GM21723 (cell line): ENCODE measurements around the gene EVA1C.
"Not testable (repeated sequence)": the region's sequence is repeated elsewhere in the genome, so short reads cannot be mapped to it uniquely, and the experiment has no call there.

ENCODE experiments used
- ATAC-seq: cut with Tn5 transposase; IDR thresholded peaks from one replicate; pipeline ENCODE4 v1.9.1; 2021; ENCODE audit warnings: mild to moderate bottlenecking, moderate library complexity; ENCODE audit not compliant: unreplicated experiment

EVA1C gene

DNA sequence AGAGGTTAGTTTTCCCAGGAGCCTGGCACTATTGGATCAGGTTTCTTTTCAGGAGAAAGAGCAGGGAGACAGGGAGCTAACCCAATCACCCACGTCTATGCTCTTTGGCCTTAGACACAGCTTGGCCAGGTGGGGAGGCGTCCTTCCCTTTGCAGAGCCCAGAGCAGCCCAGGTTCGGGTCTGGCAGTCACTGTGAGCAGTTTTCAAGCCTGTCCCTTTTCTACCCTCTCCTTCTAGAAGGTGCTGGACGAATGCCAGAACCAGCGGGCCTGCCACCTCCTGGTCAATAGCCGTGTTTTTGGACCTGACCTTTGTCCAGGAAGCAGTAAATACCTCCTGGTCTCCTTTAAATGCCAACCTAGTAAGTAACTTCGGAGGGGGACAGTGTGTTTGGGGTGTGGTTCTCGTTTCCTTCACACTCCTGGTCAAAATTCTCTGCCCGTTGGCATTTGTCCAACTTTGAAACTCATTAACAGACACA lies 44.9 kb downstream of the EVA1C start:
- ATAC-seq, result no peak

DNA sequence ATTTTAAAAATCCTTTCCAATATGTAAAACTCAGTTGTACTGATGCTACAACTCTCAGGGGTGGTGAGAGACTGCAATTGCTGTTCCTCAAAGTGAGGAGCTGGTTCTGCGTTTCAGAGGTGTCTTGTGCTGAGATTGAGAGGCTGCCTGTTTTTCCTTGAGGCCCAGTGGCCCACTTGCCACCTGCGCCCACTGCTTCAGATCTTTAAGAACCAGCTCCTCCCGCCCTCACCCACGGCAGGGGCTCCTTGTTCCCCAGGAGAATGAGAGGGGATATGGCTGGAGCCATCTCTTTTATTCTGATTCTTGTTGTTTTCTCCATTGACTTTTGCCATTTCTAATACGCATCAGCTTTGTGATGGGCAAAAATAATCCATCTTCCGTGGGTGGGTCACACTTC lies 45.5 kb downstream of the EVA1C start:
- ATAC-seq, result no peak

DNA sequence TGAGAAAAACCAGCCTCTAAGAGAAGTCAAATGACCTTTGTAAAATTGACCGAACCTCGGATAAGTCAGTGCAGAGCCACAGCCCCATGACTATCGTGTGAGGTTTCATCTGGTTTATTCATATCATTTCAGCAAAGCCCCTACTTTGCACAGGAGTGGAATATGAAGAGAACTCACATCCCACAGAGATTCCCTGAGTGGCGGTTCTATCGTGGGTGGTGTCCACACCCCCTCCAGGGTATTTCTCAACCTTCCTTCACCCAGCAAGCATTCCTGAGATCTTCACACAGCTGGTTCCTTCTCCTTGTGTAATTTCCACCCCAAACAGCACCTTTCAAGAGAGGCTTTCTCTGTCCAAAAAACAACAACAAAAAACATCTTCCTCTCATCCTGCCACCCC lies 47.5 kb downstream of the EVA1C start:
- ATAC-seq, result no peak

DNA sequence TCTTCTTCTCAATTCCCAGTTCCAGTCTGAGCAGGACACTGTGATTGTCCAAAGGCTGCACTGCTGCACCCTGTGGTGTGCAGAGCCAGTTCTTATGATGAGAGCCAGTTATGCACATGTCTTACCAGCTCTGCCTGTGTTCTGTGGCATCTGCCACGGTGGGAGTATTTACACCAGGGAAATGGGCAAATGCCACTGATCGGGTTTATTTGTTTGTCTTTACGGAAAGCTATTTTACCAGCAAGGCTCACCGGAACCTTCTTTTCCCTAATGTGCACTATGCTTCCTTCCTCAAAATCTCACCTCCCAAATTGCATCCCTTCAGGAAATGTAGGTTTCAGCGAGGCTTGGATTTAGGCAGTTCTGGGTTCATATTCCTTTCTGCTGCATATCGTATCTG lies 49.0 kb downstream of the EVA1C start:
- no peak for ATAC-seq

DNA sequence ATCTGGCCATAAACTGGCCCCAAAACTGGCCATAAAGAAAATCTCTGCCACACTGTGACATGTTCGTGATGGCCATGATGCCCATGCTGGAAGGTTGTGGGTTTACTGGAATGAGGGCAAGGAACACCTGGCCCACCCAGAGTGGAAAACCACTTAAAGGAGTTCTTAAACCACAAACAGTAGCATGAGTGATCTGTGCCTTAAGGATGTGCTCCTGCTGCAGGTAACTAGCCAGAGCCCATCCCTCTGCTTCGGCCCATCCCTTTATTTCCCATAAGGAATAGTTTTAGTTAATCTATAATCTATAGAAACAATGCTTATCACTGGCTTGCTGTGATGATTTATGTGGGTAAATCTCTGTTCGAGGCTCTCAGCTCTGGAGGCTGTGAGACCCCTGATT lies 50.1 kb downstream of the EVA1C start:
- ATAC-seq, result not testable (repeated sequence)

DNA sequence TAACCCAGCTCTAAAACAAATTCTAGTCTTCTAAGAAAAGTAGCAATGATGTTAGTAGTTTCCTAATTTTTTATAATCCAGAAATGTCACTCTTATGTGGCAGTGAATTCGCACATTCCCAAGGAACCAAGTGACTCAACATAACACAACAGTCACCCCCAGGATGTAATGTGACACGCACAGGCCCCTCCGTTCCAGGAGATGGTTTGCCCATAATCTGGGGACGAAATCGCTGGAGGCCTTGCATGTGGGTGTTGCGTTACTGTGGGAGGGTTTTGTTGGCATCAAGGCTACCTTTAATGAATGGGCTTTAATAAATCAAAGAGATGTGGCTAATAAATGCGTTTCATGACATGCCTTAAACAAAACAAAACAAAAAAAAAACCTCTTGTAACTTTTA lies 50.9 kb downstream of the EVA1C start:
- no peak for ATAC-seq

DNA sequence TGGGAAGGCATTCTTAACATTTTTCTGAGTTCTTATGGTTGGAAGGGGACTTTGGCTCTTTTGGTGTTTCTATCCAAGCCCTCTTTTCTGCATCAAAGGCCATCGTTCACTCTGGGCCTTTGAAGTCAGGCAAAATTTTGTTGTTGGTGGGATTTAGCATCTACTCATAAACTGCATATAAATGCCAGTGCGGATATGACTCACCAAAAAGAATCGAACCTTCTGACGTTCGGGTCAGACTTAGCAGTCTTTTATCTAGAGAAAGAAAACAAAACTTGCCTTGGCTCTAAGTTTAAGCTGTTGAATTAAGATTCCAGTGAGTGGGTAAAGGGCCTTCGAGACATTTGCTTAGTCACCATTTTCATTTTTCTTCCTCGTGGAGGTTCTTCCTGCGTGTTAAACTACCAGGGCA lies 51.4 kb downstream of the EVA1C start:
- no peak for ATAC-seq

DNA sequence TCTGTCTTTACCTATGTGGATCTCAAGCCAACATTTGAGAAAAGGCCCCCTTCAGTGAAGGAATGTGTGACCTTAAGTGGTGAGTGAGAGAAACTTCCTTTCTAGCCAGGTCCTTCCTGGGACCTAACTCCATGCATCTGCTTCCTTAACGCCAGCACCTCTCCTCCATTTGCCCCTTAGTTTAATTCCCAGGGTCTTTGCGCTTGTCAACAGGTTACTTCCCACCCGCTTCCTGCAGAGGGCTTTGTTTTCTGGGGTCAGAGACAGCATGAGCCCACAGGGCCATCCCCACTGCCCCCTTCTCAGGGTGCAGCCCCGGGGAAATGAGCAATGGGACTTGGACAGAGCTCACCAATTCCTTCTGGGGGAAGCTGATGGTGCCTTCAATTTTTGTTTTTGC lies 54.8 kb downstream of the EVA1C start:
- ATAC-seq, result no peak

DNA sequence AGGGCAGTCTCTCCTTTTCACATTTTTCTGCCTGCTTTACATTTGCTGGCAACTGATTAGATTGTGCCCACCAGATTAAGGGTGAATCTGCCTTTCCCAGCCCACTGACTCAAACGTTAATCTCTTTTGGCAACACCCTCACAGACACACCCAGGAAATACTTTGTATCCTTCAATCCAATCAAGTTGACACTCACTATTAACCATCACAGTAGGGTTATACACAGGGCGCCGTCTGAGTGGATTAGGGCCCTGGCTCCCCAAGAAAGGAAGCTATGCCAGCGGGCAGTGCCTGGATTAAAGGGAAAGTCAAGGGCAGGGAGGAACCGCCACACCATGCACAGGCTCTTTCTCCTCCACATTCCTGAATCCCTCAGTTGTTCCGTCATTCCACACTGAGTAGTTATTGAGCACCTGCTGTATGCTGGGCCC lies 56.2 kb downstream of the EVA1C start:
- ATAC-seq, result no peak

DNA sequence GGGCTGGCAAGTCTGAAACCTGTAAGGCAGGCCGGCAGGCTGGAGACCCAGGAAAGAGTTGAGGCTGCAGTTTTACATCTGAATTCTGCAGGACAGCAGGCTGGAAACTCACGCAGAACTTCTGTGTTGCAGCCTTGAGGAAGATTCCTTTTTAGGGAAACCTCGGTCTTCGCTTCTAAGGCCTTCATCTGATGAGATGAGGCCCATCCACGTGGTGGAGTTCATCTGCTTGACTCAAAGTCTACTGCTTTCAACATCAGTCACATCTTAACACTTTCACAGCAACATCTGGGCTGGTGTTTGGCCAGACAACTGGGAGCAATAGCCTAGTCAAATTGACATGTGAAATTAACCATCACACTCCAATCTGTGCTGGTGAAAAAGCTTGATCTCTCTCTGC lies 57.1 kb downstream of the EVA1C start:
- no peak for ATAC-seq

DNA sequence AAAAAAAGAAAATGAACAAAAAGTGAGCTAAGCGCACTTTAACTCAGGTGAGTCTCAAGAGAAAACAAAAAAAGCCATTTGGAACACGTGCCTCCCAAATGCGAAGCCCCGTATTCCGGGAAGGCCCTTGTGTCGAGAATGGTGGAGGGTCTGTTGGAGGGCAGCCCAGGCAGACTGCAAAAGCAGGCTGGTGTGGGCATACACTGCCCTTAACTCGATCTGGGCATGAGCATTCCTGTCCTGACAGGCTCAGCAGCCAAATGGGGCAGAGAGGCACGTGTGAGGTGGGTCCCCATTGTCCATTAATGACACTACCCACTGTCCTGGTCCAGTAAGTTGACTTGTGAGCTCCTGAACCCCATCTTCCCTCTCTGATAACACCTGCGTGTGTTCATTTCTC lies 57.7 kb downstream of the EVA1C start:
- ATAC-seq, result no peak

DNA sequence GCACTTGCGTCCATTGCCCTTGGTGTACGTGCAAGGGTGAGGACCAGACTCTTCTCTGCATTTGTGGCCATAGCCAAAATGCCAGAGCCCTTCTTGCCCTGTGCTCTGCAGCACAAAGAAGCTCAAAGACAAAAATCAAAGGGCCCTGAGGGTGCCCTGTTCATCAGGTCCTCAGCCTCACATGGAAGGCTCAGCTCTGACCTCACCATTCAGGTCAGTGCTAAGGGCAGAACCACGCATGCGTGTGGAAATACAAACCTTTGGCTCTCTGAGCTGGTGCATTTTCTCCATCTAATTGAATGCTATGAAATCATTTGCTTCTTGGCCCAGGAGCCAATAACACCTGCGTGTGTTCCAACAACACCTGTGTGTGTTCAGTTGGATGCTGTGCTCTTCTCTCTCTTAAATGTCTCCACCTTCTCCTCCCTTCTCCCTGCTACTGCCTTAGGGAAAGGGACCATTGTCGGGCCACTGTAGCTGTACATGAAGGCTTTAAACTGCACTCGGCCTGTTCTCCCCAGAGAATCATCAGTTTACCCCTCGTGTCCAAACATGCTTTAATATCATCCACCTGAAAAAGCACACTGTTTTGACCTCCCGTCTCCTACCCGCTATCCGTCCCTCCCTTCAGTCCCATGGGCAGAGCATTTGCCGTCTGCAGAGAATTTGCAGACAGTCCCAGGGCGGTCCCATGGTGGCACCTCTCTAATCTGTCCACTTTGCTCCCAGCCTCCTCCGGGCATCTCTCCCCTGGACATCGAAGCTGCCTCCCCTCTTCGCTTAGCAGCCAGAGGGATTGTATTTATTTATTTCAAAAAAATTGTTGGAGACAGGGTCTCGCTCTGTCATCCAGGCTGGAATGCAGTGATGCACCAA lies 60.6 kb downstream of the EVA1C start:
- no peak for ATAC-seq

DNA sequence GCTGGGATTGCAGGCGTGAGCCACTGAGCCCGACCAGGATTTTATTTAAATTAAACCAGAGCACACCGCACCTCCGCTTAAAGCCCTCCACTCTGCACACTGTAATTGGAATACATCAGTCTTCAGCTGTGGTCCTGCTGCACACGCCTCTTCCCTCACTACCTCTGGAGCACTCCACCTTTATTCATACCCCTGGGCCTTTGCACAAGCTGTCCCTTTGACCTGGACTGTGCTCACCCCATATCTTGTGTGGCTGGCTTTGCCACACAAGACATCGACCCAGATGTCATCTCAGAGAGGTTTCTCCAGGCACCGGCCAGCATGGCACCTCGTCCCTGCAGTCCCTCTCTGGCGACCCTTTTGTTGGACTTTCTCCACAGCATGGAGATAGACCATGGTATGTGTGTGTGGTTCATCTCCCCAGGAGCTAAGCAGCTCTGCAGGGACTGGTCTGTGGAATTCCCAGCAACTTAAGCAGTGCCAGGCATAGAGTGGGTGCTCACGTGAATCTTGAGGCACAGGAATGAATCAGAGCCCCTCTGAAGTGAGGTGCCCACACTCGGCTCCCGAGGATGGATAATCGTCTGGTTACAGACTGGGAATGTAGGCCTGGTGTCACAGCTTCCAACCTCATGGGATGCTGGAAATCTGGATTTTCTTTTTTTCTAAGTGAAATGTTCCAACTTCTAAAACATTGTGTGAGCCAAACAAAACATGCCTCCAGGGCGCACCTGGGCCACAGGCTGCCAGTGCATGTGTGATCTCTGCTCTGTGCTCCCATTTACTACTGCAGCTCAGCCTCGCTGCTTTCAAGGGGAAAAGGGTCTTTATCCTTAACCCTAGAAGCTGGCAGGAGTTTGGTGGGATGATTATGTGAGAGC lies 61.9 kb downstream of the EVA1C start:
- no peak for ATAC-seq

DNA sequence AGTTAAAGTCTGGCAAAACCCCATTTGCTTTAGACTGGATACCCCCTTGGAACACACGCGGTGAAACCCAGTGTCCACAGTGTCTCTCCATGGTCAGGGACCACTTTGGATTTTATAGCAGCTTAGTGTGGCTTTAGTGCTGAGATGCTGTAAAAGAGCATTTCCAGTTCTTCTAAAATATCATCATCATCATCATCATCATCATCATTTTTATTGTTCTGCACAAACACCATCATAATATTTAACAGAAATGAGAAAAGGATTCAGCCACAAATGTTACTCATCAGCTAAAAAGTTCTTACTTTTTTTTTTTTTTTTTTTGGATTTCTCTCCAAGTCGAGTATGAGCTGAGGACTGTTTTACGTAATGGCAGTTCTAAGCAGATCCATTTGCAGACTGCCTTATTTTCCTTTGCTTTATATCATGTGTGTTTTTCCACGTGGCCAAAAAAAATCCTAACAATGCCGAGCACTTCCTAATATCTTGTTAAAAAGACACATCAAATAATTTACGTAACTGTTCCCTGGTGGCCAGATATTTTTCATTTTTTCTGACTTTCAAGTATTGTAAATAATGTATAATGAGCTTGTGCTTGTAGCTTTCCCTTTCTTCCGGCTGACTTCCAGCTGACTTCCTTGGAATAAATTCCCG lies 62.8 kb downstream of the EVA1C start:
- no peak for ATAC-seq

DNA sequence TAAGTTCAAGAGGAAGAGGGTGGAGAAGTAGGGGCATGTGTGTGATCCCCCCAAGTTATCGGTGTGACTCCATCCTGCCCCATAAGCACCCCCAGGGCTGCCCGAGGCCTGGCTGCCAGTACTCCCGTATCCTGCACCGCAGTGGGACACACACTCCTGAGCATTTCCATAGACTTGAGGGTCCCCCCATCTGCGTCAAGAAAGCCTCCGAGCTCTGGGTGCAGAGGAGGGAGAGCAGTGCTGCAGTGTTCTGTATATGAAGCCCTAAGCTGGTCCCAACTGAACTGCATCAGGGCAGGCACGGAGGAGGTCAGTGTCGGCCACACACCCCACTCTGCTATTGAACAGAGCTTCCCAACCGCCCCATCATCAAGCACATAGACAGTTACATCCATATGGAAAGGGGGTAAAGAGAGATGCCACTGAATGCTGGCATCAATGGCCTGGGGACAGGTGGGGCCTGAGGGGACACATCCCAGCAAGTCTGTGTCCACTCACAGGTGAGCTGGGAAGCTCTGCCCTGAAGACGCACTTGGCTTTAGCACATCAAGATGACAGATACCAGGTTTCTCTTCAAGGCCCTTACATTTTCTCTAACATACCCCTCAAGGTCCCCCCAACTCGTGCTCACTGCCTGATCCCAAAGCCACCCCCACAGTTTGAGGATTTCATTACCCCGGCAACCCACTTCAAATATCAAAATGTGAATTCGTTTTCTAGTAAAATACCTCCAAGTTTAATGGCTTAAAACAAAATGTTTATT lies 64.3 kb downstream of the EVA1C start:
- no peak for ATAC-seq

DNA sequence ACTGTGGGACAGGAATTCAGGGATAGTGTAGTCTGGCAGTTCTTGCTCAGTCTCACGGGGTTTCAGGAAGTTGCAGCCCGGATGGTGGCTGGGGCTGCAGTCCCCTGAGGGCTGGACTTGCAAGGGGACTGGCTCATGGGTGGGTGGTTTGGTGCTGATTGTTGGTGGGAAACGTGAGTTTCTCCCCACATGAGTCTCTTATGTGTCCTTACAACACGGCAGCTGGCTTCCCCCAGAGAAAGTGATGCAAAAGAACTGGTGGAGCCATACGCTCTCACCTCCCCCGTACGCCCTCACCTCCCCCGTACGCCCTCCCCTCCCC lies 64.9 kb downstream of the EVA1C start:
- ATAC-seq, result no peak

DNA sequence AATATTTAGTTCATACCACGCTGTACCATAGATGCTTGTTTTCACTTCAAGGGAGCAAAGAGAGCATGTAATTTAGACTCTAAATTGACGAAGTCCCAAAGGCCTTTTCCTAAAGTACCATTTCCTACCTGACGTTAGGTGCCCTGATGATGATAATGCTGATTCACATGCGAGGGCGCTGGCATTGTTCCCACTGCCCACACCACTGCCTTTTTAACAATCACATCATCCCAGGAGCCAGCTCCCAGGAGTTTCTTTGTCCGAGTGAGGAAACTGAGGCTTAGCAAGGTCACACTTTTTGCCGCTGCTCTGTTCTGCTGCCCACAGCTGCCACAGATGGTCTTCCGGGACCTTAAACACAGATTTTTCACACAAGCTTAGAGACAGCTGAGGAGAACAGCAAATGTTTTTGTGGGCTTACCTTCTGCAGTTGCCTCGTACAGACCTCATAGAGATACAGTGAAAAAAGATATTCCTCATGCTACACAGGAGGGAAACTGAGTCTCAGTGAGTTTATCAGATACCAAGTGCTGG lies 69.4 kb downstream of the EVA1C start:
- no peak for ATAC-seq

DNA sequence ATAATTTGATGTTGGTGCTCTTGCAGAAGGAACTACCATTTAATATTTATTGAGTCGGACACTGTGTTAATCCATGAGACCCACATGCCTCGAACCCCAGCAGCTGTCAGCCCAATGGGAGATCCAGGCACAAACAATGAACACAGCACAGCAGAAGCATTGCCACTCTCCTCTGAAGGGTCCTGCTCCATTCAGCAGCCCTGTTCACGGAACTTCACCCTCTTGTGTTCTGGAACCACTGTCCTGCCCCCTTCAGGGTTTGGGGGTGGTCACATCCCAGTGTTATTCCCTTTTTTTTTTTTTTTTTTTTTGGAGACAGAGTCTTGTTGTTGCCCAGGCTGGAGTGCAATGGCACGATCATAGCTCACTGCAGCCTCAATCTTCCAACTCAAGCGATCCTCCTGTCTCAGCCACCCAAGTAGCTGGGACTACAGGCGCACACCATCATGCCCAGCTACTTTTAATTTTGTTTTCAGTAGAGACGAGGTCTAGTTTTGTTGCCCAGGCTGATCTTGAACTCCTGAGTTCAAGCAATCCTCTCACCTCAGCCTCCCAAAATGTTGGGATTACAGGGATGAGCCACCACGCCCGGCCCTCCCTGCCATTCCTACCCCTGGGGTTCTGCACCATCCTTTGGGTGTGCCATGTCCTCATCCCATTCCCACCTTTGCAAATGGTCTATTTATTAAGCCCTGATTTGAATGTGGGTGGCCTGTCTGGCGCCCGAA lies 70.2 kb downstream of the EVA1C start:
- ATAC-seq, result no peak

DNA sequence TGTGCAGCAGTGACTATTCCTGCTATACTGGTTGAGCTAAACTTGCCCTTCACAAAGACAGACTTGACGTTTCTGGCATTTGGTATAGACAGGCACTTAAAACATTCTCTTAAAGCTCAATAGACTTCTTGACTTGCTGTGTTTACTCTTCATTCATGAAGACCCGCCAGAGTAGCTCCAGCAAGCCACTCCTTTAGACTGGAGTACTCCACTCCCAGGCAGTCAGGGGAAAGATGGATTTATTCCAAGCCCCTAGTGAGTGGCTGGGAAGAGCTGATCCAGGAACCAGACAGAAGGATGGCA lies 70.7 kb downstream of the EVA1C start:
- no peak for ATAC-seq
